ENCODE data around the gene RASSF1.

The RASSF1 gene

DNA sequence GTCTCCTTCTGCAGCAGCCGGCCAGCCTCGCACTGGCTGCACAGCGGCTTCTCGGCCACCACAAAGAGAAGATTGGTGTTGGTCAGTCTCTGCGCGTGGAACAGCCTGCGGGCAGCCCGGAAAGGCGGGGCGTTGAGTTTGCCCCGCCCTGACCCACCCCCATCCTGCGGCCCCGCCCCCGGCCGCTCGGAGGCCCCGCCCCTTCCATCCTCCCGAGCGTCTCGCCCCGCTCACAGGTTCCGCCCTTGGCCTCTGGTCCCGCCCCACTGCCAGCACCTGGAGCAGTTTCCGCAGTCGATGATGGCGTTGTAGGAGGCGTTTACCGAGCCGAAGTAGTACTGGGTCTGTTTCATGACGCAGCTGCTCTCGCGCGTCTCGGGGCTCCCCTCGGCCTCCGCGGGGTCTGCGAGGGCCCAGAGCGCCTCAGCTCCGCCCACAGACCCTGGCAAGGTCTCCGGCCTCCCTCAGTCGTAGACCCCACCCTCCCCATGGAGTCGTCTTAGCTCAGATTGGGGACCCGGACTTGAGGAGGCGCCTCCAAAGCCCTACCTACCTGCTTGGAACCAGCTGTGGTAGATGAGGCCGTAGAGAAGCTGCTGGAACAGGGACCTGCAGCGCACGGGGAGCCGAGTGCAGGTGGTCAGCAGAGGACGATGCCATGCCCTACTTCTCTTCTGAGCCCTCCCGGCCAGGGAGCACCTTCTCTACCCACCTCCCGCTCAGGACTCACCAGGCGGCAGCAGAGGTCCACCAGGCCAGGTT, 24.6 kb upstream of the RASSF1 start:
- DNase-seq: peak; percentile 94

DNA sequence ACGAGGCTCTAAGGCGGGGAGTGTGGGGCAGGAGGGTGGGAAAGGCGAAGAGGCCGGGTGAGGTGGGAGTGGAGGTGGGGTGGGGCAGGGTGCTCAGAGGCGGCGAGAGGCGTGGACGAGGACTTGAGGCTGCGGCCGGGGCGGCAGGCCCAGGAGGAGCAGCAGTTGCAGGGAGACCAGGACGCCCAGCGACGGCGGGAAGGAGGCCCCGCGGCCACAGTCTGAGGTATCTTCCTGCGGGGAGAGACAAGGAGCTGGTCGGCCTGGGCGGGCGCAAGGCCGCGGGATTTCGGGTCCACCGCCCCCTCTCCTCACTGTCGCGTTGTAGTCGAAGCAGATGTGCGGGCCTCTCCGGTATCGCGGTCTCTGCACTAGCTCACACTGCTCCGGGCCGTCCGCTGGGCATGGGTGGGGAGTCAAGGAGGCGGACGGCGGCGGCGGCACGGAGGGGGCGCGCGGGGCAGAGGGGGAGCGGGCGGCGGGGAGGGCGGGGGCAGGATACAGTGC, 24.0 kb upstream of the RASSF1 start:
- DNase-seq: no peak

- no peak for DNase-seq
These were observed 19.1 kb upstream of the RASSF1 start for GRCh38 chr3:50359760-50360110.

GRCh38 chr3:50358911-50359759, 18.5 kb upstream of the RASSF1 start, which contains the start of gene TMEM115:
Gene TMEM115 (minus strand): TSS chr3:50359521. CDS start chr3:50359063, 458 bp downstream.
- peak; percentile 96 for DNase-seq

GRCh38 chr3:50358355-50358910, 17.8 kb upstream of the RASSF1 start:
- DNase-seq: no peak

- DNase-seq: no peak
These were observed 16.8 kb upstream of the RASSF1 start for GRCh38 chr3:50357481-50357880.

- DNase-seq: no peak
These were observed 15.9 kb upstream of the RASSF1 start for GRCh38 chr3:50356553-50356952.

DNA sequence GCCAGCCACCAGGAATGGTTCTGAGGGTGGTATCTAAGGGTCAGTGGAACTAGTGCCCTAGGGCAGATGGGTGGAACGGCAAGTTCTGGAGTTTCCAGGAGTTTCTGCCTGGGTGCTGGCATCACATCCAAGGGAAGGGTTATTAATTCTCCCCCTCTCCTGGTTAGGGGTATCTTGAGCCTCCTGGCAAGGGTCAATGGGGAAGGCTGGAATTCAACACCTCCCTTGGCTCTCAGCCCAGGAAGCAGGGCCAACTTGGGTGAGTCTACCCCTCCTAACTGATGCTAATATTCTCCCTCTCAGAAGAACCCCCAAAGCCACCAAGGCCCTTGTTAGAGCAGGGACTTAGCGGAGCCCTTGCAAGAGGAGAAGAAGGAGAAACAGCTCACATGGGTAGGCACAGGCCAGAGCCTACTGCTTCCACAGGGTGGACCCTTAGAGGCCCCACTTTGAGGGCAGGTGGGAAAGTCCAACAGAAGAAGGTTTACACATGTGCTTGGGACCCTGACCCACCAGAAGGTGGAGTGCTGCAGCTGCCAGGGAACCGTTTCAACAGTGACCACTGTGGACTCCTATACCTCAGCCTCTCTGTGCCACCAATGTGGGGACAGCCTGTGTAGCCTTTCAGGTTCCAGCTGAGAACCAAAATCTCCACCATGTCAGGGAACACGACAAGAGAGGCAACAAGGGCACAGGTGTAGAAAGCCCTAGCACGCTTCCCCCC, 15.4 kb upstream of the RASSF1 start:
- no peak for DNase-seq

GRCh38 chr3:50354850-50355249, 14.2 kb upstream of the RASSF1 start:
- no peak for DNase-seq

- no peak for DNase-seq
These were observed 13.6 kb upstream of the RASSF1 start for GRCh38 chr3:50354186-50354764.

GRCh38 chr3:50353245-50354004, 12.8 kb upstream of the RASSF1 start:
- no peak for DNase-seq

- DNase-seq: no peak
These were observed 12.1 kb upstream of the RASSF1 start for GRCh38 chr3:50352781-50353180.

DNA sequence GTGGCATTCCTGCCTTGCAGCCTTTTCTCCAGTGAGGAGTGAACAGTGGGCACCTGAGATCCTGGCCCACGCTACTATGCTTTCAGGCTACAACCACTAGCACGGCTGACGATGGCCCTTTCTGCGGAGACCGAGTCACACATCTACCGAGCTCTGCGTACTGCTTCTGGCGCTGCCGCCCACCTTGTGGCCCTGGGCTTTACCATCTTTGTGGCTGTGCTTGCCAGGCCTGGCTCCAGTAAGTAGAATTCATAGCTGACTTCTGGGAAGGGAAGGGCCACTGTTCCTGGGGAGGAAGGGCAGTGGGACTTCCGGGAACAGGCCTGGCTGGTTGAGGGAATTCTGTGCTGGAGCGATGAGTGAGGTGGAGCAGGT, 10.7 kb upstream of the RASSF1 start:
- DNase-seq: no peak

- peak; percentile 99 for DNase-seq
These were observed 10.1 kb upstream of the RASSF1 start, which contains the start of the genes CYB561D2 and NPRL2 for GRCh38 chr3:50350527-50351322. Gene CYB561D2 (plus strand): TSS chr3:50350862. CDS start chr3:50351434, 572 bp downstream. Gene NPRL2 (minus strand): TSS chr3:50350775. CDS start chr3:50350652, 123 bp downstream.

- DNase-seq: no peak
These were observed 9.5 kb upstream of the RASSF1 start for GRCh38 chr3:50350213-50350526.

- DNase-seq: peak; percentile 71
These were observed 6.7 kb upstream of the RASSF1 start for GRCh38 chr3:50347187-50347813.

DNA sequence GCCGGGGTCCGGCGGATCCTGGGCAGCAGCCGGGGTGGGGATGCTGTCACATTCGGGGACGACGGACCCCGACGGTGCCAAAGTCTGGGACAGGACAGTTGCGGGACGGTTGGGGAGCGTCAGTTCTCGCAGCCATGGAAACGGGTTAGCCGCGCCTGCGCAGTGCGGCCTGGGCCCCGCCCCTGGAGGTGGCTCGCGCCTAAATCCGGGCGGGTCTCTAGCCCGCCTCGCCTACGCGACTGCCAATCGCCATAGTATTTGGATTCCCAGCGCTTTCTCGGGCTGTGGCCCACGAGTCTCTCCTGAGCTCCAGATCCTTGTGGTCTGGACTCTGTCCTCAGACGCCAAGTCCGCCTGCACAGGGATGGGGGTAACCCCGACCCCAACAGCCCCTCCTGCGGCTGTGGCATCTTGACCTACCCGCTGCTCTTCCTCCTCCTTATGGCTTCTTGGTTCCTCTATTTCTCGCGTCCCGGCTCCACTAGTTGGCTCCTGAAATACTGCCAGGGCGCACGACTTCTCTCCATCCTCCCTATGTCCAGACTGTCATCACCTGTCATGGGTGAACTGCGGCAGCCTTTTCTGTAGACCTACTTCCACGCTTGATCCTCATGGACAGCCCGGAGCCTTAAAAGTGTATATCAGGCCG, 5.1 kb upstream of the RASSF1 start, which contains the start of gene ZMYND10:
Gene ZMYND10 (minus strand): TSS at position 147 of the 649 bp plus-strand sequence. CDS start 153 bp downstream, outside the sequence.
- DNase-seq: peak; percentile 61

GRCh38 chr3:50345008-50345407, 4.4 kb upstream of the RASSF1 start:
- DNase-seq: no peak

DNA sequence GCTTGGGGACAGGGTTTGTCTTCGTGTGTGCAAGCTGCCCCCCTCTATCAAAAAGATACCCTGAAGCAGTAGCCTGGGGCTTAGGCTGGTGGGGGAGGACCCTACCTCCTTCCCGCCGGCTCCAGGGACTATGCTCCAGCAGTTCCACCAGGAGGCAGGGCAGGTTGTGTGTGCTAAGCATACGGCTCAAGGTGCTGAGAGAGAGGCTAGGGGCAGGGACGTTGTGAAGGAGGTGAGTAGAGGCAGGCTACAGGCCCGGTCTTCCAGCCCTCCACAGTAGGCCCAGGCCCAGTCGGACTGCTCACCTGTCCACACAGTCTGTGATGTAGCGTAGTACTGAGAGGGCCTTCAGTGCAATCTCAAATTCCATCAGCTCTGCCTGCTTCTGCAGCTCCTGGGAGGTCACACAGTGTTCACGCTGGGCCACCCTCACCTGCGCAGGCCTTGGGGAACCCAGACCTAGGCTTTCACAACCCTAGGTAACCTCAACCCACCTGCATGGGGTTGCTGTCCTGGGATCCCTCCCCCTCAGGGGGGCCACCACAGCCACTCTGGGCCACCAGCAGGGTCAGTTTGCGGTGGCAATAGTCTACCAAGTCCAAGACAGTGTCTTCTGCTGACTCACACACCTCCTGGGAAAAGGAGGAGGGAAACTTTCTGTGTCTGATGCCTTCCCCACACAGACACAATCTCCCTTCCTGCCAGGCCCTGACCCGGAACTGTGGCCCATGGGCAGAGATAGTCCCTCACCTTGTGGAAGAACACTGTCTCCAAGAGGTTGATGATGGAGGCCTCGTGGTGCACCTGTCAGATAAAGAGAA, 2.4 kb upstream of the RASSF1 start:
- no peak for DNase-seq
